Measurements from ENCODE around the gene ALDH1A1.

ALDH1A1 gene

GRCh38 chr9:72936266-72936665 lies 16.6 kb downstream of the ALDH1A1 start:
- no peak overlapping the region for H3K4me3 ChIP-seq (ENCODE audit: low read length)
- TF ChIP-seq CTCF (conservative IDR thresholded peaks at IDR 0.05; ENCODE audit: low read length): no peak
- no peak for DNase-seq (ENCODE audit: low read depth)

- no peak for TF ChIP-seq CTCF (conservative IDR thresholded peaks at IDR 0.05; ENCODE audit: low read length)
- H3K4me3 ChIP-seq (ENCODE audit: low read length): no peak overlapping the region
These were observed 17.3 kb downstream of the ALDH1A1 start for GRCh38 chr9:72935595-72935994.

GRCh38 chr9:72933730-72934665 lies 18.9 kb downstream of the ALDH1A1 start:
- H3K4me3 ChIP-seq (ENCODE audit: low read length): no peak overlapping the region
- DNase-seq (ENCODE audit: low read depth): no peak
- TF ChIP-seq CTCF (conservative IDR thresholded peaks at IDR 0.05; ENCODE audit: low read length): no peak

More at GRCh38 chr9:72935595-72935994, 17.3 kb downstream of the ALDH1A1 start:
- DNase-seq (ENCODE audit: low read depth): no peak

GRCh38 chr9:72932619-72933018 lies 20.2 kb downstream of the ALDH1A1 start:
- H3K4me3 ChIP-seq (ENCODE audit: low read length): no peak overlapping the region
- TF ChIP-seq CTCF (conservative IDR thresholded peaks at IDR 0.05; ENCODE audit: low read length): no peak
- DNase-seq (ENCODE audit: low read depth): peak; percentile 37

- no peak overlapping the region for H3K4me3 ChIP-seq (ENCODE audit: low read length)
- TF ChIP-seq CTCF (conservative IDR thresholded peaks at IDR 0.05; ENCODE audit: low read length): no peak
- DNase-seq (ENCODE audit: low read depth): no peak
These were observed 21.0 kb downstream of the ALDH1A1 start for GRCh38 chr9:72931897-72932296.

- no peak overlapping the region for H3K4me3 ChIP-seq (ENCODE audit: low read length)
- no peak for DNase-seq (ENCODE audit: low read depth)
- no peak for TF ChIP-seq CTCF (conservative IDR thresholded peaks at IDR 0.05; ENCODE audit: low read length)
These were observed 21.4 kb downstream of the ALDH1A1 start for GRCh38 chr9:72931437-72931836.

- TF ChIP-seq CTCF (conservative IDR thresholded peaks at IDR 0.05; ENCODE audit: low read length): no peak
- no peak for DNase-seq (ENCODE audit: low read depth)
These were observed 22.0 kb downstream of the ALDH1A1 start for GRCh38 chr9:72930828-72931227.

More at GRCh38 chr9:72930828-72931227, 22.0 kb downstream of the ALDH1A1 start:
- no peak overlapping the region for H3K4me3 ChIP-seq (ENCODE audit: low read length)

All from AG10803 (cell line).